ENCODE data around the gene SPR.

SPR gene

DNA sequence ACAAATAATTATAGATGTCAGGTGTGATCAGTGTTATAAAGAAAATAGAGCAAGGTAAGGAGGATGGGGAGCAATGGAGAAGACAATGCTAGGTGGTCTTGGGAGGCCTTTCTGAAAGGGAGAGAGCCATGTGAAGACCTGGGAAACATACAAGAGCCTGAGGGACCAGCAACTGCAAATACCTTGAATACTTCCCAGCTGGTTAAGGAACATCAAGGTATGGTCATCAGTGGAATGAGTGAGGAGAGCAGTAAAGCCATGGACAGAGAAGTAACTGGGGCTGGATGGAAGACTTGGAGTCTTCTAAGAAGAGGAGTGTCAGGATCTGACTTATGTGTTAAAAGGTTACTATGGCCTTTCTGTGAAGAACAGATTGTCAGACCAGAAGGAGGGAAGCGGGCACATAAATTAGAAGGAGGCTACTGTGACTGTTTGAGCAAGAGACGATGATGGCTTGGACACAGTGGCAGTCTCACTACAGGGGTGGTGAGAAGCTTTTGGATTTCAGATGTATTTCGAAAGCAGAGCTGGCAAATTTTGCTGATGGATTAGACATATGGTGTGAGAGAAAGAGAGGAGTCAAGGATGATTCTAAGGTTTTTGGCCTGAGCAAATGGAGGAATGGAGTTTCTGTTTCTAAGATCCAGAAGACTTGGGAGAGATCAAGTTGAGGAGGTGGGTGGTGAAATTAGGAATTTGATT lies 38.6 kb upstream of the SPR start:
- DNase-seq (ENCODE audit: low read depth), result no peak
- TF ChIP-seq, protein P1, sequence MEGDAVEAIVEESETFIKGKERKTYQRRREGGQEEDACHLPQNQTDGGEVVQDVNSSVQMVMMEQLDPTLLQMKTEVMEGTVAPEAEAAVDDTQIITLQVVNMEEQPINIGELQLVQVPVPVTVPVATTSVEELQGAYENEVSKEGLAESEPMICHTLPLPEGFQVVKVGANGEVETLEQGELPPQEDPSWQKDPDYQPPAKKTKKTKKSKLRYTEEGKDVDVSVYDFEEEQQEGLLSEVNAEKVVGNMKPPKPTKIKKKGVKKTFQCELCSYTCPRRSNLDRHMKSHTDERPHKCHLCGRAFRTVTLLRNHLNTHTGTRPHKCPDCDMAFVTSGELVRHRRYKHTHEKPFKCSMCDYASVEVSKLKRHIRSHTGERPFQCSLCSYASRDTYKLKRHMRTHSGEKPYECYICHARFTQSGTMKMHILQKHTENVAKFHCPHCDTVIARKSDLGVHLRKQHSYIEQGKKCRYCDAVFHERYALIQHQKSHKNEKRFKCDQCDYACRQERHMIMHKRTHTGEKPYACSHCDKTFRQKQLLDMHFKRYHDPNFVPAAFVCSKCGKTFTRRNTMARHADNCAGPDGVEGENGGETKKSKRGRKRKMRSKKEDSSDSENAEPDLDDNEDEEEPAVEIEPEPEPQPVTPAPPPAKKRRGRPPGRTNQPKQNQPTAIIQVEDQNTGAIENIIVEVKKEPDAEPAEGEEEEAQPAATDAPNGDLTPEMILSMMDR (IDR thresholded peaks at IDR 0.05; ENCODE audit: insufficient read depth, low read depth, low read length, missing control alignments), result no peak
- H3K4me3 ChIP-seq (ENCODE audit: low read length), result no peak overlapping the region

DNA sequence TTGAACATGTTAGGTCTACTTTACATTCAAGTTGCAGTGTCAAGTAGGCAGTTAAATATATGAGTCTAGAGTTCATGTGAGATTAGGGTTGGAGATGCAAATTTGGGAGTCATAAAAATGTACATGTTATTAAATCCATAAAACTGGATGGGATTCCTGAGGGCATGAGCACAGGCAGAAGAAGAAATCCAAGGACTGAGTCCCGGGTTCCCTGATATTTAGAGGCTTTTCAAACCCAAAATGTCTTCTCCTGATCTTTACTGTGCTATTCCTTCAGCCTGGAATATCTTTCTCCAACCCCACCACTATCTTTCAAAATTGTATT lies 38.1 kb upstream of the SPR start:
- TF ChIP-seq, protein P1 (IDR thresholded peaks at IDR 0.05; ENCODE audit: insufficient read depth, low read depth, low read length, missing control alignments), result no peak
- DNase-seq (ENCODE audit: low read depth), result no peak
- H3K4me3 ChIP-seq (ENCODE audit: low read length), result no peak overlapping the region

DNA sequence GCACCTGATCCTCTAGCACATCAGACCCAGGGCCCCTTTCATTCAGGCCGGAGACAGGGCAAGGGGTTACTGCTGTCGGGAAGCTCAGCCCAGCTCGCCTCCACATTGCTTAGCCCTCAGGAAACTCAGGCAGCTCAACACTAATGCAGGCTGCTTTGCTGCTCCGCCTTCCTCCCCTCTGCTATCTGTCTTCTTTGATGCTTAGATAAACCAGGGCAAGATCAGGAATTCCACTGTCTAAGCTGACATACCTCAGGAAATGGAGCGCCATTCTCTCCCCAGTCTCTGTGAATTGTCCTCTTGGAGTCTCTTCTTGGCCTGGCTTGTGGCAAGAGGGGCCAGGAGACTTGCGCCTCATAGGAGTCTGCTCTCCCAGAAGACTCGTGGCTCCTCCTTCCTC lies 35.9 kb upstream of the SPR start:
- no peak for DNase-seq (ENCODE audit: low read depth)
- no peak overlapping the region for H3K4me3 ChIP-seq (ENCODE audit: low read length)
- TF ChIP-seq, protein P1 (IDR thresholded peaks at IDR 0.05; ENCODE audit: insufficient read depth, low read depth, low read length, missing control alignments), result no peak

DNA sequence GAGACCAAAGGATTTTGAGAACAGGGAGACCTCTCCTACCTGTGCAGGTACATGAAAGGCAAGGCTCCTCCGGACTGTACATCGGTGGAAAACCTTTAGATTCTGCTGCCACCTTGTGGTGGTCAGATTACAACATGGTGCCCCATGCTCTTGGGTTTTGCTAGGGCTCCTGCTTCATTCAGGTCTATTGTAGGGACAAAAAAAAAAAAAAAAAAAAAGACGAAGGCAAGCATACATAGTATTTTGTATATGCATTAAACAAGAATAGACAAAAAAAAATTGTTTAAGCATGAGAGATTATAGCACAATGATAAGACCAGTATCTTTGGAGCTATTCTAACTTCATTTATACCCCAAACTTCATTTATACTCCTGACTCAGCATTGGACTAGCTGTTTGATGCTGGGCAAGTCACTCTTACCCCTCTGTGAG lies 27.4 kb upstream of the SPR start:
- peak; percentile 87 for DNase-seq (ENCODE audit: low read depth)
- H3K4me3 ChIP-seq (ENCODE audit: low read length), result no peak overlapping the region
- TF ChIP-seq, protein P1 (IDR thresholded peaks at IDR 0.05; ENCODE audit: insufficient read depth, low read depth, low read length, missing control alignments), result peak; percentile 80

DNA sequence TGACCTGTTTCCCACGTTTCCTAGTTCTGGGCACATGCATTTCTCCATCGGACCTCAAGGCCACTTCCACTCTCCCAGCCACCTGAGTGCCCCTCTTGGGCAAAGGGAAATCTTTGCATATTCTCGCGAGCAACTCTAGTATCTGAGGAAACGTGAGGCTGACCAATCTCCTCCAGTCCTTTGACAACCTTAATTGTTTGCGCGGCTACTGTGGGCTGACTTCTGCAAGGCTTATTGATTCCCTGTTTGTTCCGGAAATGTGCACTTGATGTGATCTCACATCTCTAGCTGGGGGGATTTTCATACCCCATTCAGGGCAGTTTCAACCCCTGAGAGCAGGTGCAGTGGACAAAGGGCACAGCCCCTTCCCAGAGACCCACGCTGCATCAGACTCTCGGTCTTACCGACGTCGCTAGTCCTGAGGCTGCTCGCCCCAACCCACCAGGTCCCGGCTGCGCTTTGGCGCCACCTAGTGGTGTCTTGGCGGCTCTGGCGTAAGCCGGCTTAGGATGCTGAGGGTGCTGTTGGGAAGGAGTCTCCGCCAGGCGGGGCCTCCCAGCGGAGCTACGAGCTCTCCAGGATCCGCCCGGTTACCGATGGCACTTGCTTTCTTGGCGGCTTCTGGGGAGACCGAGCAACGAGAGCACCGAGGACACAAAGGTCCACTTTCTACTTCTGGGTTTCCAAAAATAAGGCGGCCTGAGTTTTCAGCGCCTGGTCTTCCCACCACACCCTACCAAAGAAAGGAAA lies 24.8 kb upstream of the SPR start:
- DNase-seq (ENCODE audit: low read depth), result peak; percentile 91
- peak overlapping the region; percentile 21 for H3K4me3 ChIP-seq (ENCODE audit: low read length)
- TF ChIP-seq, protein P1 (IDR thresholded peaks at IDR 0.05; ENCODE audit: insufficient read depth, low read depth, low read length, missing control alignments), result peak; percentile 99

DNA sequence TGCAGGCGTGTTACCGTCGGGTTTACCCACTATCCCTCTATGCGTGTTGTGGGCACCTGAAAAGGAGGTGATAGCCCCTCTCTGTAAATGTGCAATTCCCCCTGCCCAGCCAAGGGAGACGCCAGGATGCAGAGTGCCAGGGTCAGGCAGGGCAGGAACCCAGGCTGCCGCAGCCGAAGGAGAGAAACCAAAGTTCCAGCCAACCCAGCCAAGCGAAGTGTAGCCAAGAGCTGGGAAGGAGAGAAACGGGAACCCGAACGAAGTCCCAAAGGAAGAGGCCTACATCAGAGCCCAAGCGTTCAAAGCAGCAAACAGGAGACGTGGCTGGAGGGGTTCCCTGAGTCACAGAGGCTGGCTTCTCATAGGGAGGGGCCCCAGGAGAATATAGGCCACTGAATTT lies 24.2 kb upstream of the SPR start:
- no peak for DNase-seq (ENCODE audit: low read depth)
- TF ChIP-seq, protein P1 (IDR thresholded peaks at IDR 0.05; ENCODE audit: insufficient read depth, low read depth, low read length, missing control alignments), result no peak
- no peak overlapping the region for H3K4me3 ChIP-seq (ENCODE audit: low read length)
